Brain microvascular endothelial cell (primary cell): ENCODE data around the gene DOCK3.

Source experiments
- DNase-seq: peaks from one replicate; pipeline ENCODE4 v3.0.0-alpha.2; 2020
- H3K27ac ChIP-seq: fragments of 250-450 bp; sonication (Bioruptor Pico); 2 replicates; pipeline ENCODE4 v1.5.1; 2020; ENCODE audit warnings: mild to moderate bottlenecking, moderate library complexity
- H3K27me3 ChIP-seq: fragments of 250-450 bp; sonication (Bioruptor Pico); replicated peaks from 2 replicates; pipeline ENCODE4 v1.5.1; 2020; ENCODE audit warnings: mild to moderate bottlenecking
- H3K36me3 ChIP-seq: fragments of 250-450 bp; sonication (Bioruptor Pico); replicated peaks from 2 replicates; pipeline ENCODE4 v1.5.1; 2020; ENCODE audit warnings: mild to moderate bottlenecking
- H3K4me3 ChIP-seq: 2 replicates; pipeline ENCODE4 v1.5.1; 2011; ENCODE audit warnings: low read depth, mild to moderate bottlenecking, control low read depth, low read length, moderate library complexity
- CTCF ChIP-seq: IDR thresholded peaks from 2 replicates; pipeline ENCODE4 v1.5.1; 2011; ENCODE audit warnings: low read depth, mild to moderate bottlenecking, moderate library complexity, low read length, control low read depth, inconsistent platforms; ENCODE audit errors: missing control alignments
- in situ Hi-C: cut with HindIII; loops from 2 replicates; pipeline ENCODE4 v1.10.0; 2017; ENCODE audit warnings: low sequenced_read_pairs, low pct_ligation_motif_present

DOCK3 gene

GRCh38 chr3:51330046-51330445 is 655.3 kb downstream of the DOCK3 start:
- DNase-seq: no peak
- in situ Hi-C loops: no loop called here
- Histone ChIP-seq H3K27ac (no peak overlapping the region), H3K4me3 (no peak overlapping the region), H3K36me3 (no peaks in the 10 kb centered on the region), H3K27me3 (no peaks in the 10 kb centered on the region)
- no peak for TF ChIP-seq CTCF

GRCh38 chr3:51332156-51332555 is 657.4 kb downstream of the DOCK3 start:
- in situ Hi-C loops: no loop called here
- Histone ChIP-seq H3K27ac (no peak overlapping the region), H3K36me3 (no peaks in the 10 kb centered on the region), H3K27me3 (no peaks in the 10 kb centered on the region), H3K4me3 (no peak overlapping the region)
- TF ChIP-seq CTCF: no peak
- DNase-seq: no peak

- DNase-seq: no peak
- no peak for TF ChIP-seq CTCF
- H3K36me3 ChIP-seq: no peaks in the 10 kb centered on the region
- in situ Hi-C loops: no loop called here
- H3K27me3 ChIP-seq: no peaks in the 10 kb centered on the region
- no peak overlapping the region for H3K27ac ChIP-seq
- H3K4me3 ChIP-seq: no peak overlapping the region
Measured at GRCh38 chr3:51333021-51333420, 658.3 kb downstream of the DOCK3 start.

- no peak overlapping the region for H3K27ac ChIP-seq
- H3K27me3 ChIP-seq: no peaks in the 10 kb centered on the region
- in situ Hi-C loops: no loop called here
- TF ChIP-seq CTCF: no peak
- no peak for DNase-seq
- no peak overlapping the region for H3K4me3 ChIP-seq
- no peaks in the 10 kb centered on the region for H3K36me3 ChIP-seq
Measured at GRCh38 chr3:51336261-51336660, 661.5 kb downstream of the DOCK3 start.

- Histone ChIP-seq H3K27ac (no peak overlapping the region), H3K36me3 (no peaks in the 10 kb centered on the region), H3K27me3 (no peaks in the 10 kb centered on the region), H3K4me3 (no peak overlapping the region)
- TF ChIP-seq CTCF: no peak
- no peak for DNase-seq
- in situ Hi-C loops: no loop called here
Measured at GRCh38 chr3:51337666-51338065, 662.9 kb downstream of the DOCK3 start.

GRCh38 chr3:51338632-51339031 is 663.9 kb downstream of the DOCK3 start:
- Histone ChIP-seq H3K36me3 (no peaks in the 10 kb centered on the region), H3K27me3 (no peaks in the 10 kb centered on the region), H3K27ac (no peak overlapping the region), H3K4me3 (no peak overlapping the region)
- no peak for DNase-seq
- no peak for TF ChIP-seq CTCF
- in situ Hi-C loops: no loop called here
